NCI-H2081 treated with DMSO at 0.1 percent for 48 hours (cell line): ENCODE results near the gene SPTBN2.

Source experiments
- DNase-seq: peaks from one replicate; lab custom pipeline; 2025; lab: John Stamatoyannopoulos, UW

The SPTBN2 gene

GRCh38 chr11:66728693-66729385 lies at the start of gene SPTBN2:
SPTBN2 (minus strand) TSS chr11:66729216; CDS start chr11:66721240, 7,976 bp downstream.
- DNase-seq, result no peak

GRCh38 chr11:66768818-66769217 lies 39.8 kb upstream of the SPTBN2 start:
- no peak for DNase-seq

GRCh38 chr11:66768088-66768521 lies 39.1 kb upstream of the SPTBN2 start:
- no peak for DNase-seq

- DNase-seq, result no peak
Measured at GRCh38 chr11:66767666-66768065, 38.6 kb upstream of the SPTBN2 start.

GRCh38 chr11:66766681-66767080 lies 37.7 kb upstream of the SPTBN2 start:
- DNase-seq, result no peak

GRCh38 chr11:66762088-66762487 lies 33.1 kb upstream of the SPTBN2 start:
- no peak for DNase-seq

GRCh38 chr11:66752148-66752547 lies 23.1 kb upstream of the SPTBN2 start:
- DNase-seq, result no peak

- DNase-seq, result no peak
Measured at GRCh38 chr11:66749091-66749490, 20.1 kb upstream of the SPTBN2 start.

- DNase-seq, result no peak
Measured at GRCh38 chr11:66747480-66747879, 18.5 kb upstream of the SPTBN2 start.

- DNase-seq, result no peak
Measured at GRCh38 chr11:66745356-66746235, 16.6 kb upstream of the SPTBN2 start.

- DNase-seq, result peak; percentile 44
Measured at GRCh38 chr11:66744485-66745355, 15.7 kb upstream of the SPTBN2 start.

GRCh38 chr11:66743271-66743968 lies 14.4 kb upstream of the SPTBN2 start:
- no peak for DNase-seq

GRCh38 chr11:66741153-66741552 lies 12.1 kb upstream of the SPTBN2 start:
- no peak for DNase-seq

GRCh38 chr11:66739983-66740382 lies 11.0 kb upstream of the SPTBN2 start:
- no peak for DNase-seq

GRCh38 chr11:66734215-66734614 lies 5.2 kb upstream of the SPTBN2 start:
- DNase-seq, result no peak

GRCh38 chr11:66729447-66729846 lies 431 bp upstream of the SPTBN2 start:
- DNase-seq, result no peak

GRCh38 chr11:66728038-66728692 lies 851 bp downstream of the SPTBN2 start:
- no peak for DNase-seq

GRCh38 chr11:66727282-66728037 lies 1.6 kb downstream of the SPTBN2 start:
- no peak for DNase-seq

GRCh38 chr11:66725647-66726046 lies 3.4 kb downstream of the SPTBN2 start:
- no peak for DNase-seq

- no peak for DNase-seq
Measured at GRCh38 chr11:66725114-66725513, 3.9 kb downstream of the SPTBN2 start.
